OCI-LY1 (cell line): ENCODE data around the gene ANKRD24.

Experiments used
- EZH2 ChIP-seq: fragments of 200-600 bp; sonication (generic), shearing (Covaris generic); IDR thresholded peaks from 2 replicates; pipeline ENCODE4 v1.8.0; 2017; ENCODE audit warnings: borderline replicate concordance, mixed run types, mild to moderate bottlenecking, antibody characterized with exemption, low read length, moderate library complexity, mixed read lengths
- TF ChIP-seq, protein P1 (sequence below): fragments of 200-600 bp; sonication (generic), shearing (Covaris generic); IDR thresholded peaks from 2 replicates; pipeline ENCODE4 v1.5.1; 2017; ENCODE audit warnings: mild to moderate bottlenecking, antibody characterized with exemption, low read length, moderate library complexity, mixed read lengths

DNA sequence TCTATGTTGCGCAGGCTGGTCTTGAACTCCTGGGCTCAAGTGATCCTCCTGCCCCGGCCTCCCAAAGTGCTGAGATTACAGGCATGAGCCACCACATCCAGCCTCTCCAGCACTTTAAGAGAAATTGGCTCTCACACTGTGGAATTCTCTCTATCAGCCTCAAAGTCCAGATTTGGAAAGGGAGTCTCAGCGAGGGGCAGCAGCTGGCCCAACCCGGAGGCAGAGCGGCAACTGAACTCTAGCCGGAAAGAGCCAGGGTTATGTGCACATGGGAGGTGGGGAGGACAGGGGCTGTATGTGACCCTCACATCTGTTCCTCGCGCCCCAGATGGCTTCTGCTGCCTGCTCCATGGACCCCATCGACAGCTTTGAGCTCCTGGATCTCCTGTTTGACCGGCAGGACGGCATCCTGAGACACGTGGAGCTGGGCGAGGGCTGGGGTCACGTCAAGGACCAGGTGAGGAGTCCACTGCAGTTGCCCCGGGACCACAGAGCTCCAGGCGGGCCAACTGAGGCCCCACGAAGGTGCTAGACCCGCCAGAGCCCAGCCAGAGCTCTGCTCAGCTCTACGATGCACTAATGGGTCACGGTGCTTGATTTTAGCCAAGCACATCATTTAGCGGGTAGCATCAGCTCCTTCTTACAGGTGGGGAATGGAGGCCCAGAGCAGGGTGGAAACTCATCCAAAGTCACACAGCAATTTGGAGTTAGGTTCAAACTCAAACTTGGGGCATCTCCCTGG is 27.7 kb upstream of the ANKRD24 start:
- TF ChIP-seq, protein P1, sequence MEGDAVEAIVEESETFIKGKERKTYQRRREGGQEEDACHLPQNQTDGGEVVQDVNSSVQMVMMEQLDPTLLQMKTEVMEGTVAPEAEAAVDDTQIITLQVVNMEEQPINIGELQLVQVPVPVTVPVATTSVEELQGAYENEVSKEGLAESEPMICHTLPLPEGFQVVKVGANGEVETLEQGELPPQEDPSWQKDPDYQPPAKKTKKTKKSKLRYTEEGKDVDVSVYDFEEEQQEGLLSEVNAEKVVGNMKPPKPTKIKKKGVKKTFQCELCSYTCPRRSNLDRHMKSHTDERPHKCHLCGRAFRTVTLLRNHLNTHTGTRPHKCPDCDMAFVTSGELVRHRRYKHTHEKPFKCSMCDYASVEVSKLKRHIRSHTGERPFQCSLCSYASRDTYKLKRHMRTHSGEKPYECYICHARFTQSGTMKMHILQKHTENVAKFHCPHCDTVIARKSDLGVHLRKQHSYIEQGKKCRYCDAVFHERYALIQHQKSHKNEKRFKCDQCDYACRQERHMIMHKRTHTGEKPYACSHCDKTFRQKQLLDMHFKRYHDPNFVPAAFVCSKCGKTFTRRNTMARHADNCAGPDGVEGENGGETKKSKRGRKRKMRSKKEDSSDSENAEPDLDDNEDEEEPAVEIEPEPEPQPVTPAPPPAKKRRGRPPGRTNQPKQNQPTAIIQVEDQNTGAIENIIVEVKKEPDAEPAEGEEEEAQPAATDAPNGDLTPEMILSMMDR, result no peak
- no peak for TF ChIP-seq EZH2
